Thyroid gland (tissue), 4 donors: ENCODE measurements around the gene SCN4A. TPM values are rescaled to one million over a fixed set of nuclear protein-coding genes. Genes with fewer than 3 reads are reported as not detected.
A peak's percentile ranks its signal among the peaks of the same experiment; 100 is the strongest.

Experiments
- DNase-seq, 2 donors: peaks; one replicate each; pipeline ENCODE4 v3.0.0-alpha.2; 2019
- H3K27ac ChIP-seq, 3 donors: fragments of 200-600 bp; sonication (generic); 1 replicate in 2 of 3; 2 replicates in 1 of 3; pipeline ENCODE4 v1.5.1; 2016 to 2019; ENCODE audit warnings: mild to moderate bottlenecking in 1 of 3, moderate library complexity in 1 of 3
- H3K27me3 ChIP-seq: fragments of 200-600 bp; sonication (generic); one replicate; pipeline ENCODE4 v1.5.1; 2019
- H3K36me3 ChIP-seq, 2 donors: fragments of 200-600 bp; sonication (generic); one replicate each; pipeline ENCODE4 v1.5.1; 2016 to 2019
- H3K4me1 ChIP-seq, 2 donors: fragments of 200-600 bp; sonication (generic); one replicate each; pipeline ENCODE4 v1.5.1; 2017 to 2019
- H3K4me3 ChIP-seq, 3 donors: fragments of 200-600 bp; sonication (generic); replicated peaks in 1 of 3; 1 replicate in 2 of 3; 2 replicates in 1 of 3; pipeline ENCODE4 v1.5.1; 2016; ENCODE audit warnings: mild to moderate bottlenecking in 1 of 3
- H3K9me3 ChIP-seq: fragments of 200-600 bp; sonication (generic); one replicate; pipeline ENCODE4 v1.5.1; 2017
- POLR2A ChIP-seq, 2 donors: fragments of 450-650 bp; IDR thresholded peaks; one replicate each; pipeline ENCODE4 v1.6.1; 2017; ENCODE audit warnings: antibody characterized with exemption in 2 of 2, mild to moderate bottlenecking in 2 of 2, moderate library complexity in 1 of 2
- WGBS, 2 donors: methylation state at CpG; one replicate each; pipeline ENCODE4 v1.1.5; 2017; 5-methylcytosine and 5-hydroxymethylcytosine counted together
- intact Hi-C: fragments of 100-400 bp; cut with DNase I; formaldehyde crosslinking; loops from one replicate; pipeline ENCODE4 v1.15.1; 2023
- total RNA-seq, 4 donors: library from RNA; depleted of rRNA; stranded (reverse); fragments of >200 nt; gene quantifications; one replicate each; pipeline ENCODE4 v1.2.3, GENCODE V29; 2016
- TF ChIP-seq, protein P1 (sequence below), 6 experiments: fragments of 200-600 bp in 3 of 6; fragments of 450-650 bp in 3 of 6; sonication (generic) in 3 of 6; IDR thresholded peaks; one replicate each; pipeline ENCODE4 v1.5.1; 2016 to 2019; ENCODE audit warnings: antibody characterized with exemption in 6 of 6, mild to moderate bottlenecking in 2 of 6, inconsistent platforms in 1 of 6, moderate library complexity in 1 of 6

SCN4A gene
- total RNA-seq, 4 donors from 2014 or later, result 2.4 to 7.1 (median 4.0) TPM

DNA sequence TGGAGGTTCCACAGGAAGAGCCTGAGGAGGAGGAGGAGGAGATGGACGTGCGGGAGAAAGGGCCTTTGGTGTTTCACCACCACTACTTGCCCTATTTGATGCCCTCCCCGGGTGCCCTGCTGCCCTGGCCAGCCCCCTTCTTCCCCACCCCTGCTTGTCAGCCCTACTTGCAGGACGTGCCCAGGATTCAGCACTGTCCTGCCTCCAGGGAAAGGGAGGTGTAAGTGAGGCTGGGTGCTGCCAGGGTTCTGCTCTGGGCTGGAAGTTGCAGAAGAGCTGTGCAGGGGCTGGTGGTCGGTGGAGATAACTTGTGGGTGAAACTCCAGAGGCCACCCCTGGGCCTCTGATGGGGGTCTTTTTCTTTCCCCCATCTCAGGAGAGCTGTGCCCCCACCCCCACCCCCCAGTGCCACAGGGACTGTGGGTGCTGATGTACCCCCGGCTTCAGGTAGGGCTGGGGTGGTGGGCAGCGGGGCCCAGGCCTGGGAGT, 28.4 kb upstream of the SCN4A start:
- H3K36me3 ChIP-seq, result no peaks in the 10 kb centered on the region
- no peak for TF ChIP-seq POLR2A (IDR thresholded peaks at IDR 0.05)
- TF ChIP-seq, protein P1, sequence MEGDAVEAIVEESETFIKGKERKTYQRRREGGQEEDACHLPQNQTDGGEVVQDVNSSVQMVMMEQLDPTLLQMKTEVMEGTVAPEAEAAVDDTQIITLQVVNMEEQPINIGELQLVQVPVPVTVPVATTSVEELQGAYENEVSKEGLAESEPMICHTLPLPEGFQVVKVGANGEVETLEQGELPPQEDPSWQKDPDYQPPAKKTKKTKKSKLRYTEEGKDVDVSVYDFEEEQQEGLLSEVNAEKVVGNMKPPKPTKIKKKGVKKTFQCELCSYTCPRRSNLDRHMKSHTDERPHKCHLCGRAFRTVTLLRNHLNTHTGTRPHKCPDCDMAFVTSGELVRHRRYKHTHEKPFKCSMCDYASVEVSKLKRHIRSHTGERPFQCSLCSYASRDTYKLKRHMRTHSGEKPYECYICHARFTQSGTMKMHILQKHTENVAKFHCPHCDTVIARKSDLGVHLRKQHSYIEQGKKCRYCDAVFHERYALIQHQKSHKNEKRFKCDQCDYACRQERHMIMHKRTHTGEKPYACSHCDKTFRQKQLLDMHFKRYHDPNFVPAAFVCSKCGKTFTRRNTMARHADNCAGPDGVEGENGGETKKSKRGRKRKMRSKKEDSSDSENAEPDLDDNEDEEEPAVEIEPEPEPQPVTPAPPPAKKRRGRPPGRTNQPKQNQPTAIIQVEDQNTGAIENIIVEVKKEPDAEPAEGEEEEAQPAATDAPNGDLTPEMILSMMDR (IDR thresholded peaks at IDR 0.05), result no peak
- intact Hi-C loops, result no loop called here
- WGBS, 2 donors, result 90 to 92% methylated on average over 5 to 6 of the region's 7 CpGs
- no peak for DNase-seq
- H3K9me3 ChIP-seq, result no peaks in the 10 kb centered on the region
- no peaks in the 10 kb centered on the region for H3K27me3 ChIP-seq
- H3K27ac ChIP-seq, result peak overlapping the region; percentile 48 to 85 (median 61)
- H3K4me1 ChIP-seq, result peaks cover 26 to 51% of the 10 kb centered on the region in 2 donors
- H3K4me3 ChIP-seq, result no peak overlapping the region

DNA sequence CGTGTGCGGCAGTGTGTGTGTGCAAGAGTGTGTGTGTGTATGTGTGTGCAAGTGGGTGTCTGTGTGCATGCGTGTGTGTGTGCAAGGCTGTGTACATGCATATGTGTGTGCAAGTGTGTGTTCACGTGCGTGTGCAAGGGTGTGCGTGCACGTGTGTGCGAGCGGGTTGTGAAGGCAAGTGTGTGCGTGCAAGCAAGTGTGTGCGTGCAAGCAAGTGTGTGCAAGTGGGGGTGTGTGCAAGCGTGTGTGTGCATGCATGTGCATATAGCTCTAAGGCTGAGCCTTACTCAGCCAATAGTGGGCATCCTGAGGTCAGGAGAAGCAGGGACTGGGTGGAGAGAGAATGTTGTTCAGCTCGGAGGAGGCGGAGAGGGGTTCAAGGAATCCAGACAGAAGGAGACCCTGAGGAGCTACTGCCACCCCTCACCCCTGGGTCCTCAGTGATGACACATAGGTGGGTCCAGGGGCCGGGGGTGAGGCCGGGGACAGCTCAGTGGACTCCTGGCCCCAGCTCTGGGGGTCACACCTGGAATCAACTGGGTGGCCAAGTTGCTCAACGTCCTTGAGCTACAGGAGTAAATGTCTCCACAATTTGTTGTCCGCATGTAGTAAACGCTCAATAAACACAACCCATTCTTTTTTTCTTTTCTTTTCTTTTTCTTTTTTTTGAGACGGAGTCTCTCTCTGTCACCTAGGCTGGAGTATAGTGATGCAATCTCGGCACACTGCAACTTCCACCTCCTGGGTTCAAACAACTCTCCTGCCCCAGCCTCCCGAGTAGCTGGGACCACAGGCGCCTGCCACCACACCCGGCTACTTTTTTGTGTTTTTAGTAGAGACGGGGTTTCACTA, 27.2 kb upstream of the SCN4A start:
- H3K36me3 ChIP-seq, result no peaks in the 10 kb centered on the region
- no peak overlapping the region for H3K4me3 ChIP-seq
- peaks cover 15 to 39% of the 10 kb centered on the region in 2 donors for H3K4me1 ChIP-seq
- 88 to 93% methylated on average over 25 of the region's 25 CpGs for WGBS, 2 donors
- TF ChIP-seq POLR2A (IDR thresholded peaks at IDR 0.05), result no peak
- TF ChIP-seq, protein P1 (IDR thresholded peaks at IDR 0.05), result no peak
- no peaks in the 10 kb centered on the region for H3K27me3 ChIP-seq
- H3K9me3 ChIP-seq, result no peaks in the 10 kb centered on the region
- no peak overlapping the region for H3K27ac ChIP-seq
- no peak for DNase-seq
- intact Hi-C loops, result no loop called here

DNA sequence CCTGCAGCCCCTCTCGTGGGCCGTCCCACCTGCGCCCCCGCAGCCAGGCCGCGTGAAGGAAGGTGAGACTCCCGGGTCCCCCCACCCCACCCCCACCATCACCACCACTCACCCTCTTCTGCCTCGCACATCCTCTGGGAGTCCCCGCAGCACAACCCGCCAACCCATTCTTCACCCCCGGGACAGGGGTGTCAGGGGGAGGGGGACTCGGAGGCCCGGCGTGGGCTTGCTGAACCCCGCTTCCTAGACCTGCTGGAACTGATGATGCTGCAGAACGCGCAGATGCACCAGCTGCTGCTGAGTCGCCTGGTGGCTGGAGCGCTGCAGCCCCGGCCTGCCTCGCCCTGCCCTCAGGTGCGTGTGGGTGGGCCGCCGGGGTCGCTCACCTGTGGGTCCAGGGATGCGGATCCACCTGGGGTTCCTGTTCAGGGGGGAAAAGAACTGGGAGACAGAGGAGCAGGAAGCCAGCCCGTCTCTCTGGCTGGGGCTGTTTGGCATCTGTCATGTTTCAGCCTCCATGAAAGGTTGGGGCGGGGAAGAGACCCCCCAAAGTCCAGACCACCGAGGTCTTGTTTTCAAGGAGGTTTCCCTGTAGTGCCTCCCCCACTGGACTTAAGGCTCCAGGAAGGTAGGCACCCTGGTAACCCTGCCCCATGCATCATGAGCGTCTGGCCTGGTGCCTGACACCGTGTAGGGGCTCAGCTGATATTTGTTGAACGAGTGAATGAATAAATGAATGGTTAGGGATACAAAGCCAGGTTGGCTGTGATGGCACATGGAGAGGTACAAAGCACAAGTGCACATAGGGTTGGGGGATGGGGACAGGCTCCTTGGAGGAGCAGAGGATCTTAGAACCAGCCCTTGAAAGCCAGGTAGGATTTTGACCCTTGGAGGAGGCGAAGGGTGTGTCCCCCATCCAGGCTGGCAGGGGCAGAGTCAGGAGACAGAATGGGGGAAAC, 26.3 kb upstream of the SCN4A start:
- TF ChIP-seq POLR2A (IDR thresholded peaks at IDR 0.05), result no peak
- peak overlapping the region in 1 of 3 donors; percentile 56 for H3K4me3 ChIP-seq
- H3K27ac ChIP-seq, result no peak overlapping the region
- 33 to 45% methylated on average over 11 to 13 of the region's 33 CpGs for WGBS, 2 donors
- H3K36me3 ChIP-seq, result no peaks in the 10 kb centered on the region
- H3K4me1 ChIP-seq, result peaks cover 20 to 41% of the 10 kb centered on the region in 2 donors
- no peak for DNase-seq
- no peaks in the 10 kb centered on the region for H3K27me3 ChIP-seq
- intact Hi-C loops, result no loop called here
- no peaks in the 10 kb centered on the region for H3K9me3 ChIP-seq

DNA sequence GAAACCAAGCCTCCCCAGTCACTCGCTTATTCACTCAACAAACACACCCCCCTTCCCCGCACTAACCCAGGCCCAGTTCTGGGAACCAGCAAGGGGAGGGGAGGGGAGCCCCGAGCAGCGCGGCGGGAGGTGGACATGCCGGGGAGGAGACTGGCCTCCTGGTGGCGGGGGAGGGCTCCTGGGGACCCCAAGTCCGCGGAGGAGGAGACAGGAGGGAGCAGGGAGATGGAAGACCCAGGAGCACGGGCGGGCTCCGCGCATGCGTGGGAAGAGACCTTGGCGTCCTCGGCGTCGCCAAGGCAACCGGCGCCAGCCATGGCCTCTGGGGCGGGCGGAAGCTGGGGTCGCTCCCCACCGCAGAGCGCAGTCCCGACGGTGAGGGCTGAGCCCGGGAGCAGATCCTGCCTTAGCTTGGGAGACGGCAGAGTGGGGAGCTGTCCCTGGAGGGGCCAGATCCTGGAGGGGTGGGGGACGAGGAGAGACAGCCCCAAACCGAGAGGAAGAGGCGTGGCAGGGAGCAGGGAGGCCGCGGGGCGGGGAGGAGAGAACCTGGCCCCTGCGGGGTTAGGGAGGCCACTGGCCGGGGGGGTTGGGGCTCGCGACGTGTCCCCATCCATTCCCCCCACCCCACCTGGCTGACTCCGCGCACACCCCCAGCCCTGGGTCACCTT, 25.5 kb upstream of the SCN4A start, which contains the start of gene PRR29:
TSS of gene PRR29 (plus strand) at position 302 of the 671 bp plus-strand sequence. CDS start at position 316, 14 bp downstream.
- peaks cover 23 to 45% of the 10 kb centered on the region in 2 donors for H3K4me1 ChIP-seq
- peak; percentile 78 to 82 for DNase-seq

More for the DNA sequence above, 25.5 kb upstream of the SCN4A start, which contains the start of gene PRR29:
- H3K27ac ChIP-seq, result peak within 1 kb of the TSS in 1 of 3 donors; percentile 17
- TF ChIP-seq, protein P1 (IDR thresholded peaks at IDR 0.05), result no peak
- no peak for TF ChIP-seq POLR2A (IDR thresholded peaks at IDR 0.05)
- WGBS, 2 donors, result 0 to 1% methylated on average over 24 to 30 of the region's 43 CpGs
- no peaks in the 10 kb centered on the region for H3K27me3 ChIP-seq
- intact Hi-C loops, result no loop called here
- peak within 1 kb of the TSS; percentile 29 to 69 (median 56) for H3K4me3 ChIP-seq
- no peaks in the 10 kb centered on the region for H3K9me3 ChIP-seq
- no peaks in the 10 kb centered on the region for H3K36me3 ChIP-seq
